H1 (cell line): ENCODE results near the gene GPR68. TPM values are rescaled to one million over a fixed set of nuclear protein-coding genes. Genes with fewer than 3 reads are reported as not detected.

ENCODE experiments used
- CTCF ChIA-PET: fragments of 300-600 bp; sonication (Branson Sonifier 250); formaldehyde crosslinking; loops from one replicate; lab custom pipeline; 2021; ENCODE audit not compliant: partially characterized antibody; lab: Charles Lee
- POLR2A ChIA-PET: fragments of 300-600 bp; sonication (Branson Sonifier 250); formaldehyde crosslinking; loops from one replicate; lab custom pipeline; 2021; ENCODE audit warnings: inconsistent platforms; ENCODE audit not compliant: partially characterized antibody; lab: Charles Lee
- DNase-seq, 2 experiments: peaks; one replicate each; pipeline versions ENCODE4 v3.0.0 to v3.0.0-alpha.2; 2010 to 2022; ENCODE audit warnings: low spot score in 2 of 2, low read depth in 1 of 2, mixed read lengths in 1 of 2
- FAIRE-seq: peaks from 2 replicates; lab custom pipeline; 2011; peaks lifted over from hg19 to GRCh38; lab: Jason Lieb, UNC
- H2AFZ ChIP-seq: 2 replicates; pipeline ENCODE4 v1.8.1; 2012; ENCODE audit warnings: low read length, inconsistent platforms
- H2AK5ac ChIP-seq: 2 replicates; pipeline ENCODE4 v1.6.1; 2013; ENCODE audit warnings: low read depth, low read length
- H2BK120ac ChIP-seq: replicated peaks from 2 replicates; pipeline ENCODE3; 2013; ENCODE audit warnings: low read depth, low read length, inconsistent platforms
- H2BK12ac ChIP-seq: 2 replicates; pipeline ENCODE4 v1.6.1; 2013; ENCODE audit warnings: low read depth, low read length
- H2BK15ac ChIP-seq: 2 replicates; pipeline ENCODE4 v1.6.1; 2013; ENCODE audit warnings: low read length
- H2BK20ac ChIP-seq: 2 replicates; pipeline ENCODE4 v1.6.1; 2013; ENCODE audit warnings: low read length
- H2BK5ac ChIP-seq: 2 replicates; pipeline ENCODE4 v1.6.1; 2013; ENCODE audit warnings: low read depth, low read length
- H3K14ac ChIP-seq: 2 replicates; pipeline ENCODE4 v1.6.1; 2013; ENCODE audit warnings: inconsistent platforms; ENCODE audit not compliant: insufficient read length
- H3K18ac ChIP-seq: 2 replicates; pipeline ENCODE4 v1.6.1; 2013; ENCODE audit warnings: low read length; ENCODE audit errors: extremely low read depth
- H3K23ac ChIP-seq: 2 replicates; pipeline ENCODE4 v1.6.1; 2013; ENCODE audit warnings: inconsistent platforms; ENCODE audit not compliant: insufficient read length
- H3K23me2 ChIP-seq: 2 replicates; pipeline ENCODE4 v1.6.1; 2013; ENCODE audit warnings: low read depth, low read length
- H3K27ac ChIP-seq: 2 replicates; pipeline ENCODE4 v1.6.1; 2011; ENCODE audit warnings: low read depth, low read length, inconsistent platforms
- H3K27me3 ChIP-seq, 4 experiments: replicated peaks in 1 of 4; 1 replicate in 1 of 4; 2 replicates in 3 of 4; pipeline versions ENCODE4 v1.6.1 to v1.8.1; 2011 to 2013; ENCODE audit warnings: low read length in 3 of 4, mild to moderate bottlenecking in 3 of 4, inconsistent platforms in 2 of 4, mixed read lengths in 2 of 4, moderate library complexity in 1 of 4; ENCODE audit not compliant: control insufficient read depth in 3 of 4, insufficient read depth in 3 of 4; ENCODE audit errors: extremely low read depth in 1 of 4
- H3K36me3 ChIP-seq, 4 experiments: 2 replicates each; pipeline versions ENCODE4 v1.6.1 to v1.8.1; 2011 to 2013; ENCODE audit warnings: mild to moderate bottlenecking in 4 of 4, low read length in 3 of 4, moderate library complexity in 2 of 4, control low read depth in 1 of 4, inconsistent platforms in 1 of 4; ENCODE audit not compliant: insufficient read depth in 4 of 4, control insufficient read depth in 2 of 4
- H3K4ac ChIP-seq: replicated peaks from 2 replicates; pipeline ENCODE3; 2013; ENCODE audit warnings: low read length, low read depth, mixed read lengths, inconsistent platforms; ENCODE audit not compliant: insufficient read length
- H3K4me1 ChIP-seq, 4 experiments: replicated peaks in 1 of 4; 1 replicate in 1 of 4; 2 replicates in 3 of 4; pipeline versions ENCODE4 v1.6.1 to v1.8.1; 2011 to 2013; ENCODE audit warnings: low read length in 3 of 4, inconsistent platforms in 2 of 4, mixed read lengths in 1 of 4; ENCODE audit not compliant: insufficient read depth in 4 of 4, control insufficient read depth in 3 of 4
- H3K4me2 ChIP-seq, 2 experiments: 2 replicates each; pipeline versions ENCODE4 v1.6.1 to v1.8.1; 2011 to 2013; ENCODE audit warnings: low read depth in 2 of 2, low read length in 2 of 2, control low read depth in 1 of 2, inconsistent platforms in 1 of 2, mild to moderate bottlenecking in 1 of 2; ENCODE audit not compliant: insufficient read depth in 1 of 2
- H3K4me3 ChIP-seq, 4 experiments: fragments of 200-600, 300-600 bp in 1 of 4; sonication (generic), shearing (Covaris generic), sonication (Bioruptor Twin) in 1 of 4; 2 replicates each; pipeline versions ENCODE4 v1.5.1 to v1.8.1; 2011 to 2016; ENCODE audit warnings: low read length in 4 of 4, low read depth in 3 of 4, control low read depth in 2 of 4, inconsistent platforms in 2 of 4, mild to moderate bottlenecking in 2 of 4, mixed read lengths in 1 of 4, moderate library complexity in 1 of 4; ENCODE audit not compliant: insufficient read depth in 2 of 4; ENCODE audit errors: extremely low read depth in 1 of 4
- H3K56ac ChIP-seq: replicated peaks from 2 replicates; pipeline ENCODE3; 2013; ENCODE audit warnings: low read depth, mild to moderate bottlenecking, mixed read lengths, low read length, inconsistent platforms; ENCODE audit not compliant: insufficient read length
- H3K79me1 ChIP-seq: 2 replicates; pipeline ENCODE4 v1.6.1; 2013; ENCODE audit warnings: low read depth, low read length, control low read depth
- H3K79me2 ChIP-seq, 2 experiments: 2 replicates each; pipeline versions ENCODE4 v1.6.1 to v1.8.1; 2012 to 2013; ENCODE audit warnings: low read length in 2 of 2, mild to moderate bottlenecking in 2 of 2, inconsistent platforms in 1 of 2; ENCODE audit not compliant: insufficient read depth in 2 of 2, control insufficient read depth in 1 of 2
- H3K9ac ChIP-seq, 4 experiments: replicated peaks in 1 of 4; 1 replicate in 1 of 4; 2 replicates in 3 of 4; pipeline versions ENCODE4 v1.6.1 to v1.8.1; 2011 to 2013; ENCODE audit warnings: low read depth in 3 of 4, low read length in 3 of 4, control low read depth in 2 of 4, mild to moderate bottlenecking in 2 of 4, moderate library complexity in 2 of 4, inconsistent platforms in 1 of 4; ENCODE audit errors: extremely low read depth in 1 of 4
- H3K9me3 ChIP-seq, 2 experiments: 2 replicates each; pipeline versions ENCODE4 v1.6.1 to v1.8.1; 2012 to 2013; ENCODE audit warnings: mild to moderate bottlenecking in 2 of 2, moderate library complexity in 2 of 2, control low read depth in 1 of 2, inconsistent platforms in 1 of 2, low read depth in 1 of 2, low read length in 1 of 2, mixed read lengths in 1 of 2; ENCODE audit not compliant: insufficient read depth in 2 of 2
- H4K20me1 ChIP-seq, 2 experiments: replicated peaks in 1 of 2; 2 replicates each; pipeline versions ENCODE3 to v1.8.1; 2011 to 2013; ENCODE audit warnings: inconsistent platforms in 2 of 2, low read length in 2 of 2, mild to moderate bottlenecking in 1 of 2; ENCODE audit not compliant: insufficient read depth in 2 of 2, control insufficient read depth in 1 of 2
- H4K5ac ChIP-seq: 2 replicates; pipeline ENCODE4 v1.6.1; 2013; ENCODE audit warnings: low read length, low read depth, mixed read lengths, inconsistent platforms; ENCODE audit not compliant: insufficient read length
- H4K8ac ChIP-seq: 2 replicates; pipeline ENCODE4 v1.8.0; 2013; ENCODE audit warnings: mild to moderate bottlenecking, moderate library complexity, low read length, inconsistent platforms; ENCODE audit not compliant: insufficient read depth; ENCODE audit errors: extremely low read depth
- H4K91ac ChIP-seq: replicated peaks from 2 replicates; pipeline ENCODE3; 2013; ENCODE audit warnings: low read length, mixed read lengths, inconsistent platforms; ENCODE audit not compliant: insufficient read length
- CTBP2 ChIP-seq: IDR thresholded peaks from 2 replicates; pipeline ENCODE4 v1.7.0; 2011; ENCODE audit warnings: borderline replicate concordance, mild to moderate bottlenecking, moderate library complexity, mixed read lengths, low read length; ENCODE audit not compliant: insufficient read depth, insufficient read length
- CTCF ChIP-seq, 3 experiments: IDR thresholded peaks; 1 replicate in 2 of 3; 2 replicates in 1 of 3; pipeline versions ENCODE4 v1.5.1 to v1.6.1; 2011; ENCODE audit warnings: low read length in 3 of 3, mild to moderate bottlenecking in 3 of 3, inconsistent platforms in 2 of 3, low read depth in 1 of 3, moderate library complexity in 1 of 3; ENCODE audit not compliant: insufficient read depth in 1 of 3; ENCODE audit errors: control extremely low read depth in 1 of 3
- HDAC2 ChIP-seq, 2 experiments: fragments of 300-600 bp in 1 of 2; sonication (generic) in 1 of 2; IDR thresholded peaks; 2 replicates each; pipeline ENCODE4 v1.6.1; 2011 to 2012; ENCODE audit warnings: low read depth in 2 of 2, low read length in 2 of 2, mild to moderate bottlenecking in 2 of 2, moderate library complexity in 2 of 2, borderline replicate concordance in 1 of 2, inconsistent platforms in 1 of 2
- POLR2AphosphoS5 ChIP-seq: IDR thresholded peaks from 2 replicates; pipeline ENCODE4 v1.6.1; 2011; ENCODE audit warnings: low read depth, low read length
- WGBS, 2 experiments: shearing (Covaris generic) in 1 of 2; methylation state at CpG; one replicate each; pipeline versions ENCODE4 v1.1.6 to v1.1.7; 2013 to 2015; ENCODE audit warnings: low lambda C conversion rate in 2 of 2, mixed read lengths in 2 of 2, inconsistent platforms in 1 of 2, low coverage in 1 of 2, missing lambda C conversion rate in 1 of 2; ENCODE audit not compliant: insufficient replicate concordance in 2 of 2, insufficient coverage in 1 of 2, insufficient read length in 1 of 2; ENCODE audit errors: extremely low coverage in 1 of 2, missing lambda C conversion rate in 1 of 2; 5-methylcytosine and 5-hydroxymethylcytosine counted together
- polyA plus RNA-seq, 7 experiments: library from polyadenylated mRNA; depleted of rRNA in 3 of 7; stranded (reverse) in 5 of 7; unstranded in 2 of 7; fragments of >200 nt in 5 of 7; fragments of 200-250 nt in 2 of 7; gene quantifications; 1 replicate in 5 of 7; 2 replicates in 1 of 7; 4 replicates in 1 of 7; pipeline versions ENCODE4 v1.2.1 to v1.2.3, GENCODE V29; 2011 to 2013; ENCODE audit warnings: missing spikeins in 2 of 7, mixed read lengths in 2 of 7
- total RNA-seq: library from RNA; stranded (reverse); fragmentation: NEBNext Ultra II Directional; extraction: Animal tissue kit (Norgen Biotek cat#: 25700); gene quantifications from 2 replicates; pipeline ENCODE4 v1.2.1, GENCODE V29; 2021

Gene GPR68
- total and polyA plus RNA-seq, 2 of the 8 experiments (the other 6 are each of a cell fraction or from before 2014, with no cell fraction given), result 0.22 to 0.76 TPM

- H3K27me3 ChIP-seq, result no peaks in the 10 kb centered on the region
- H2BK20ac ChIP-seq, result no peak overlapping the region
- WGBS, 2 experiments, result 97% methylated on average over 28 of the region's 28 CpGs; no CpG with 5 or more reads in 1 of the 2 experiments
- H3K14ac ChIP-seq, result no peak overlapping the region
- no peak overlapping the region for H3K4me3 ChIP-seq
- H2AK5ac ChIP-seq, result no peak overlapping the region
- no peaks in the 10 kb centered on the region for H3K9me3 ChIP-seq
- FAIRE-seq (no peak), DNase-seq (no peak)
- ChIA-PET CTCF (interaction anchor here (0.8 to 7.5 kb wide), 5 partner anchors 14 to 398 kb away, joined by 3 to 84 read pairs (median 3); no protein-coding TSS in a partner anchor), POLR2A (interaction anchor here (1.3 kb wide), 1 partner anchor 11 kb away, joined by 4 read pairs; no protein-coding TSS in a partner anchor)
- H4K20me1 ChIP-seq, result peaks cover 0 to 3% of the 10 kb centered on the region in 2 experiments
- H3K79me2 ChIP-seq, result no peaks in the 10 kb centered on the region
- H3K23me2 ChIP-seq, result no peaks in the 10 kb centered on the region
- H2BK12ac ChIP-seq, result no peak overlapping the region
- no peak overlapping the region for H2AFZ ChIP-seq
- no peak overlapping the region for H3K9ac ChIP-seq
- no peak overlapping the region for H3K4me2 ChIP-seq
- H3K18ac ChIP-seq, result no peak overlapping the region
- no peak overlapping the region for H4K8ac ChIP-seq
- H4K5ac ChIP-seq, result no peak overlapping the region
- no peak overlapping the region for H3K56ac ChIP-seq
- no peaks in the 10 kb centered on the region for H3K4me1 ChIP-seq
- no peak overlapping the region for H4K91ac ChIP-seq
- no peak overlapping the region for H2BK5ac ChIP-seq
- no peak overlapping the region for H3K27ac ChIP-seq
- no peak overlapping the region for H2BK120ac ChIP-seq
- H3K36me3 ChIP-seq, result peaks cover 16 to 53% (median 35%) of the 10 kb centered on the region in 4 experiments
- no peak overlapping the region for H3K23ac ChIP-seq
- no peak overlapping the region for H2BK15ac ChIP-seq
- no peaks in the 10 kb centered on the region for H3K79me1 ChIP-seq
- H3K4ac ChIP-seq, result no peak overlapping the region
- TF ChIP-seq HDAC2 (IDR thresholded peaks at IDR 0.05; ENCODE audit: borderline replicate concordance in 1 of 2, low read depth in 2 of 2, low read length in 2 of 2), result no peak
- TF ChIP-seq POLR2AphosphoS5, result no peak
- no peak for TF ChIP-seq CTBP2
- no peak for TF ChIP-seq CTCF (IDR thresholded peaks at IDR 0.05; ENCODE audit: control extremely low read depth in 1 of 3, insufficient read depth in 1 of 3, low read depth in 1 of 3, low read length in 3 of 3)
Measured at GRCh38 chr14:91288876-91289275, 44.4 kb upstream of the GPR68 start.
